GM23248 (cell line): ENCODE measurements around the gene KCNMA1. TPM values are rescaled to one million over a fixed set of nuclear protein-coding genes. Genes with fewer than 3 reads are reported as not detected.

Experiments used
- DNase-seq: peaks from one replicate; pipeline ENCODE4 v3.0.0-alpha.2; 2015
- H2AFZ ChIP-seq: fragments of 200-600 bp; sonication (generic); 2 replicates; pipeline ENCODE4 v1.6.1; 2016; ENCODE audit warnings: antibody characterized with exemption
- H3F3A ChIP-seq: fragments of 200-600 bp; sonication (generic); 2 replicates; pipeline ENCODE4 v1.6.1; 2016; ENCODE audit warnings: mild to moderate bottlenecking, antibody characterized with exemption, mixed run types; ENCODE audit not compliant: insufficient read depth
- H3K27ac ChIP-seq: fragments of 200-600 bp; sonication (generic); 2 replicates; pipeline ENCODE4 v1.5.1; 2016; ENCODE audit warnings: mild to moderate bottlenecking
- H3K27me3 ChIP-seq: fragments of 200-600 bp; sonication (generic); replicated peaks from 2 replicates; pipeline ENCODE4 v1.6.1; 2016; ENCODE audit warnings: mild to moderate bottlenecking; ENCODE audit not compliant: insufficient read depth
- H3K36me3 ChIP-seq: fragments of 200-600 bp; sonication (generic); 2 replicates; pipeline ENCODE4 v1.6.1; 2016; ENCODE audit warnings: low read depth, mild to moderate bottlenecking
- H3K4me1 ChIP-seq: fragments of 200-600 bp; sonication (generic); 2 replicates; pipeline ENCODE4 v1.6.1; 2016; ENCODE audit warnings: mild to moderate bottlenecking; ENCODE audit not compliant: insufficient read depth
- H3K4me2 ChIP-seq: fragments of 200-600 bp; sonication (generic); one replicate; pipeline ENCODE4 v1.6.1; 2016; ENCODE audit warnings: mild to moderate bottlenecking; ENCODE audit not compliant: unreplicated experiment
- H3K4me3 ChIP-seq: fragments of 200-600 bp; sonication (generic); 2 replicates; pipeline ENCODE4 v1.5.1; 2016; ENCODE audit warnings: mild to moderate bottlenecking
- H3K79me2 ChIP-seq: fragments of 200-600 bp; sonication (generic); 2 replicates; pipeline ENCODE4 v1.6.1; 2016; ENCODE audit warnings: mild to moderate bottlenecking; ENCODE audit not compliant: insufficient read depth
- H3K9ac ChIP-seq: fragments of 200-600 bp; sonication (generic); 2 replicates; pipeline ENCODE4 v1.6.1; 2016; ENCODE audit warnings: mild to moderate bottlenecking
- H3K9me2 ChIP-seq: fragments of 200-600 bp; sonication (generic); 2 replicates; pipeline ENCODE4 v1.6.1; 2016; ENCODE audit warnings: mixed run types, mild to moderate bottlenecking, moderate library complexity; ENCODE audit not compliant: insufficient read depth
- H3K9me3 ChIP-seq: fragments of 200-600 bp; sonication (generic); one replicate; pipeline ENCODE4 v1.6.1; 2017; ENCODE audit warnings: low read depth
- H4K20me1 ChIP-seq: fragments of 200-600 bp; sonication (generic); 2 replicates; pipeline ENCODE4 v1.6.0; 2016; ENCODE audit not compliant: insufficient read depth
- EZH2 ChIP-seq: fragments of 200-600 bp; sonication (generic); IDR thresholded peaks from 2 replicates; pipeline ENCODE4 v1.6.1; 2018; ENCODE audit warnings: antibody characterized with exemption, mild to moderate bottlenecking; ENCODE audit not compliant: insufficient read depth, poor library complexity, severe bottlenecking
- EZH2phosphoT487 ChIP-seq: fragments of 200-600 bp; sonication (generic); IDR thresholded peaks from 2 replicates; pipeline ENCODE4 v1.6.1; 2018; ENCODE audit warnings: antibody characterized with exemption, moderate library complexity, mild to moderate bottlenecking, low read depth; ENCODE audit not compliant: insufficient read depth
- WGBS, 2 experiments: methylation state at CpG; one replicate each; pipeline ENCODE4 v1.1.6; 2015 to 2017; ENCODE audit warnings: low lambda C conversion rate in 2 of 2, low coverage in 1 of 2; ENCODE audit errors: missing lambda C conversion rate in 2 of 2; 5-methylcytosine and 5-hydroxymethylcytosine counted together
- in situ Hi-C: fragments of 300-500 bp; cut with MboI; formaldehyde crosslinking; loops from 2 replicates; pipeline ENCODE4 v1.15.0; 2020
- polyA plus RNA-seq: library from polyadenylated mRNA; unstranded; fragments of >200 nt; fragmentation: Nextera tagmentation; extraction: Ambion mirVana; gene quantifications from 2 replicates; pipeline ENCODE4 v1.2.1, GENCODE V29; 2016
- total RNA-seq: library from RNA; depleted of rRNA; stranded (reverse); fragments of >200 nt; shearing (Covaris generic); gene quantifications from 2 replicates; pipeline ENCODE4 v1.2.3, GENCODE V29; 2014

Gene KCNMA1
- total and polyA plus RNA-seq, 2 experiments from 2014 or later, result 14.2 to 25.1 TPM

GRCh38 chr10:77530011-77530410, 107.6 kb downstream of the KCNMA1 start:
- TF ChIP-seq EZH2phosphoT487 (no peak), EZH2 (no peak)
- H3K4me3 ChIP-seq, result no peak overlapping the region
- H3K4me2 ChIP-seq, result no peak overlapping the region
- H3K27ac ChIP-seq, result no peak overlapping the region
- H4K20me1 ChIP-seq, result no peaks in the 10 kb centered on the region
- no peaks in the 10 kb centered on the region for H3K9me2 ChIP-seq
- peaks cover 16% of the 10 kb centered on the region for H3F3A ChIP-seq
- DNase-seq, result no peak
- in situ Hi-C loops, result no loop called here
- 61 to 68% methylated on average over 3 of the region's 3 CpGs for WGBS, 2 experiments
- no peaks in the 10 kb centered on the region for H3K27me3 ChIP-seq
- no peak overlapping the region for H2AFZ ChIP-seq
- no peaks in the 10 kb centered on the region for H3K9me3 ChIP-seq
- H3K79me2 ChIP-seq, result peaks cover 3% of the 10 kb centered on the region; the same call in 1 of the 2 replicates
- H3K4me1 ChIP-seq, result peaks cover 46% of the 10 kb centered on the region
- no peak overlapping the region for H3K9ac ChIP-seq
- H3K36me3 ChIP-seq, result no peaks in the 10 kb centered on the region

- H4K20me1 ChIP-seq, result no peaks in the 10 kb centered on the region
- no peak overlapping the region for H3K4me2 ChIP-seq
- no peak for TF ChIP-seq EZH2phosphoT487
- no peak for DNase-seq
- in situ Hi-C loops, result no loop called here
- no peaks in the 10 kb centered on the region; the same call in 1 of the 2 replicates for H3K79me2 ChIP-seq
- no peak overlapping the region for H3K4me3 ChIP-seq
- 95% methylated on average over 3 of the region's 3 CpGs for WGBS, 2 experiments
- no peaks in the 10 kb centered on the region for H3K9me3 ChIP-seq
- no peaks in the 10 kb centered on the region for H3K9me2 ChIP-seq
- H3K9ac ChIP-seq, result no peak overlapping the region
- no peaks in the 10 kb centered on the region for H3K36me3 ChIP-seq
- H2AFZ ChIP-seq, result no peak overlapping the region
- H3K4me1 ChIP-seq, result peaks cover 50% of the 10 kb centered on the region
- H3F3A ChIP-seq, result peaks cover 25% of the 10 kb centered on the region
- no peak overlapping the region for H3K27ac ChIP-seq
- no peaks in the 10 kb centered on the region for H3K27me3 ChIP-seq
Observed at GRCh38 chr10:77529050-77529576, 108.5 kb downstream of the KCNMA1 start.

- peaks cover 51% of the 10 kb centered on the region for H3K4me1 ChIP-seq
- no peaks in the 10 kb centered on the region for H4K20me1 ChIP-seq
- peaks cover 35% of the 10 kb centered on the region for H3F3A ChIP-seq
- H3K9me3 ChIP-seq, result no peaks in the 10 kb centered on the region
- no peaks in the 10 kb centered on the region for H3K36me3 ChIP-seq
- in situ Hi-C loops, result no loop called here
- no peak overlapping the region for H3K9ac ChIP-seq
- H3K27me3 ChIP-seq, result no peaks in the 10 kb centered on the region
- no peaks in the 10 kb centered on the region; the same call in 1 of the 2 replicates for H3K79me2 ChIP-seq
- H3K4me2 ChIP-seq, result no peak overlapping the region
- H2AFZ ChIP-seq, result no peak overlapping the region
- no peaks in the 10 kb centered on the region for H3K9me2 ChIP-seq
- TF ChIP-seq EZH2phosphoT487, result no peak
- TF ChIP-seq EZH2, result no peak
- DNase-seq, result no peak
- no peak overlapping the region for H3K4me3 ChIP-seq
- WGBS, 2 experiments, result 97 to 100% methylated on average over 2 of the region's 2 CpGs
- no peak overlapping the region for H3K27ac ChIP-seq
Observed at GRCh38 chr10:77527839-77528238, 109.8 kb downstream of the KCNMA1 start.

GRCh38 chr10:77526868-77527617, 110.6 kb downstream of the KCNMA1 start:
- Histone ChIP-seq H3K79me2 (no peaks in the 10 kb centered on the region; the same call in 1 of the 2 replicates), H2AFZ (no peak overlapping the region), H3K9me3 (no peaks in the 10 kb centered on the region), H3K4me2 (no peak overlapping the region), H3K9ac (no peak overlapping the region), H3F3A (peaks cover 34% of the 10 kb centered on the region), H4K20me1 (no peaks in the 10 kb centered on the region), H3K9me2 (no peaks in the 10 kb centered on the region), H3K4me3 (no peak overlapping the region), H3K27me3 (no peaks in the 10 kb centered on the region), H3K36me3 (no peaks in the 10 kb centered on the region), H3K27ac (no peak overlapping the region), H3K4me1 (peaks cover 43% of the 10 kb centered on the region)
- TF ChIP-seq EZH2 (no peak), EZH2phosphoT487 (no peak)
- in situ Hi-C loops, result no loop called here
- 88% methylated on average over 6 of the region's 6 CpGs for WGBS, 2 experiments
- no peak for DNase-seq
